Mesangial cell (primary cell): ENCODE measurements around the gene TBX18. TPM values are rescaled to one million over a fixed set of nuclear protein-coding genes. Genes with fewer than 3 reads are reported as not detected.

Experiments used
- total RNA-seq: library from RNA; depleted of rRNA; stranded (reverse); fragments of >200 nt; gene quantifications from 2 replicates; pipeline ENCODE4 v1.2.3, GENCODE V29; 2015

The TBX18 gene
- total RNA-seq, result 1.3 and 2.5 TPM in 2 replicates

DNA sequence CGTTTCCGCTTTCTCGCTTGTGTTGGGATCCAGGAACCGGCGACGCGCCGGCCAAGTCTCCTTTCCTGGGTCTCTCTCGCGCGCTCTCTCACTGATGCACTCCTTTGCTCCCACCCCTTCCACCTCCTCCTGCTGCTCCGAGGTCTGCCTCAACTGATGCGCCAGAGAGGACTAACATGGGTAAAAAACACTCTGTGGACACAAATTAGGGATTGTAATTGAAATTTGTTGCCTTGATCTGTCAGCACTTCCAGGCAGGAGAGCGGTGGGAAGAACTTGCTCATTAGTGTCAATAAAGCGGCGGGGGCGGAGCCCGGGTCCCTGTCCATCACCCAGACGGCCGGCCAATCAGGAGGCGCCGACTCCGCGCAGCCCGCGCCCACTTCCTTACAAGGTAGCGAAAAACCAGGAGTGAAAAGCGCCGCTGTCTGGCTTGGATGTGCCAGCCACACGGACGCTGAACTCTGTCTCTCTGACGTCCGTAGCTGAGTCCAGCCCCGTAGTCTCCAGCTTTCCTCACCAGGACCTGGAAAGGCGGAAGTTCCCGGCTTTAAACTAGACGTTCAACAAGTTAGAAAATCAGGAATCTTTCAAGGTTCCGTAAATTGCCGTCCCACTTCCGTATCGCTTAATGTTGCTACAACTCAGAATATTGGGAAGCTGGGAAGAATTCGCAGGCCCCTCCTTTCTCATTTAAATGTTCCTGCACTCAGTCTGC, at the start of gene TBX18:
TBX18 (minus strand) TSS at position 267 of the 718 bp plus-strand sequence. CDS start 417 bp downstream, outside the sequence.

